GM12873 (cell line): Measurements from ENCODE around the gene NDUFS8.

Experiments
- CTCF ChIP-seq: IDR thresholded peaks from 2 replicates; pipeline ENCODE4 v1.5.1; 2012; ENCODE audit warnings: low read depth, mild to moderate bottlenecking, moderate library complexity, low read length, control low read depth; ENCODE audit not compliant: insufficient read depth; ENCODE audit errors: missing control alignments

The NDUFS8 gene

GRCh38 chr11:68051191-68052136, 21.0 kb downstream of the NDUFS8 start:
- TF ChIP-seq CTCF, result no peak

- no peak for TF ChIP-seq CTCF
These were observed 21.8 kb downstream of the NDUFS8 start for GRCh38 chr11:68052137-68052873.

GRCh38 chr11:68053117-68053516, 22.6 kb downstream of the NDUFS8 start:
- no peak for TF ChIP-seq CTCF

- TF ChIP-seq CTCF, result no peak
These were observed 23.7 kb downstream of the NDUFS8 start for GRCh38 chr11:68053981-68054812.

GRCh38 chr11:68056317-68057285, 26.1 kb downstream of the NDUFS8 start:
- TF ChIP-seq CTCF, result no peak

GRCh38 chr11:68057807-68058206, 27.3 kb downstream of the NDUFS8 start:
- TF ChIP-seq CTCF, result no peak
